Measurements from ENCODE around the gene ZNG1A.

GRCh38 chr9:214351-214647 is 35.4 kb upstream of the ZNG1A start:
- TF ChIP-seq CTCF (IDR thresholded peaks at IDR 0.05; ENCODE audit: poor library complexity, severe bottlenecking) (no peak), TAF1 (IDR thresholded peaks at IDR 0.05; ENCODE audit: low read depth) (no peak), POLR2AphosphoS5 (IDR thresholded peaks at IDR 0.05) (no peak), EZH2 (IDR thresholded peaks at IDR 0.05; ENCODE audit: borderline replicate concordance, insufficient read depth, low read length, poor library complexity, severe bottlenecking) (no peak), RAD21 (conservative IDR thresholded peaks at IDR 0.05) (no peak), SMC3 (conservative IDR thresholded peaks at IDR 0.05; ENCODE audit: poor library complexity) (no peak), REST (IDR thresholded peaks at IDR 0.05; ENCODE audit: borderline replicate concordance) (no peak), EP300 (conservative IDR thresholded peaks at IDR 0.05; ENCODE audit: poor library complexity, severe bottlenecking) (no peak), MXI1 (conservative IDR thresholded peaks at IDR 0.05; ENCODE audit: poor library complexity, severe bottlenecking) (no peak)

Data from neural cell (in vitro differentiated cells).